ENCODE data around the gene PSAP. TPM values are rescaled to one million over a fixed set of nuclear protein-coding genes. Genes with fewer than 3 reads are reported as not detected.
"Not testable (repeated sequence)": the region's sequence is repeated elsewhere in the genome, so short reads cannot be mapped to it uniquely, and the experiment has no call there.

PSAP gene
- total RNA-seq, 1 experiment from 2014 or later: 251 TPM

DNA sequence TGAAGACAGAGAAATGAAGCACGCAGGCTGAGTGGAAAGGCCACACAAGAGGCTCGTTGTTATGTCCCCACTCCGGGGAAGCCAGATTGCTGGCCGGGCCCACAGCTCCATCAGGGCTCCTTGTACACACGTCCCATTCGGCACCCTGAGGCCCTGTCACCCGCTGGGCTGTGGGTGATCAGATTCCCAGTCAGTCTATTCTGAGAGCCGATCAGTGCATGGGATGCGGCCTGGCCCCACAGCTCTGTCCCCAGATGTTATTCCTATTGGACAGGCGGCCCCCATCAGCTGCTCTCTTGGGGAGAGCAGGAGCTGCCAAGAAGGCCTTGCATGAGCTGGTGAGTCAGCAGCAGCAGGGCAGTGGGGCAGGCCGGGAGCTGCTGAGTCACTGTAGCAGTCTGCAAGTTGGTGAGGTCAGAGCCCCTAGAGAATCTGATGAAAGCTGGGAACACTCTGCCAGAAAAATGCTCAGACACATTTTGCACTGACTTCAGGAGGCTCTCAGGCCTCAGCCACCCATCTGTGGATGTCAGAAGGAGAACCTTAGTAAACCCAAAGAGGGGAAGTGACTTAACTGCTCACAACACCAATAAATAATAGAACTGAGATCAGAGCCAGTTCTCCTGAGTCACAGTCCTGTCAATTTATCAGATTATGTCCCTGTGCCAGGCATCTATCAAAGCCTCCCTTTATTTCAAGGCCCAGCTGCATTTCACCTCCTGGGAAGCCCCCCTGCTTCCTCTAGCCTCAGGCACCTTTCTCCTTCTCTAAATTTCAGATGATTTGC lies 9.4 kb upstream of the PSAP start:
- H3K27ac ChIP-seq: peak overlapping the region; percentile 92
- no peaks in the 10 kb centered on the region for H3K36me3 ChIP-seq
- no peak overlapping the region for H3K4me3 ChIP-seq
- peak; percentile 93 to 97 for DNase-seq (ENCODE audit: low read depth in 1 of 2, low spot score in 2 of 2)
- no peaks in the 10 kb centered on the region for H3K9me3 ChIP-seq (replicated peaks)
- H3K4me1 ChIP-seq (replicated peaks): peaks cover 28% of the 10 kb centered on the region
- H3K27me3 ChIP-seq (replicated peaks): no peaks in the 10 kb centered on the region

DNA sequence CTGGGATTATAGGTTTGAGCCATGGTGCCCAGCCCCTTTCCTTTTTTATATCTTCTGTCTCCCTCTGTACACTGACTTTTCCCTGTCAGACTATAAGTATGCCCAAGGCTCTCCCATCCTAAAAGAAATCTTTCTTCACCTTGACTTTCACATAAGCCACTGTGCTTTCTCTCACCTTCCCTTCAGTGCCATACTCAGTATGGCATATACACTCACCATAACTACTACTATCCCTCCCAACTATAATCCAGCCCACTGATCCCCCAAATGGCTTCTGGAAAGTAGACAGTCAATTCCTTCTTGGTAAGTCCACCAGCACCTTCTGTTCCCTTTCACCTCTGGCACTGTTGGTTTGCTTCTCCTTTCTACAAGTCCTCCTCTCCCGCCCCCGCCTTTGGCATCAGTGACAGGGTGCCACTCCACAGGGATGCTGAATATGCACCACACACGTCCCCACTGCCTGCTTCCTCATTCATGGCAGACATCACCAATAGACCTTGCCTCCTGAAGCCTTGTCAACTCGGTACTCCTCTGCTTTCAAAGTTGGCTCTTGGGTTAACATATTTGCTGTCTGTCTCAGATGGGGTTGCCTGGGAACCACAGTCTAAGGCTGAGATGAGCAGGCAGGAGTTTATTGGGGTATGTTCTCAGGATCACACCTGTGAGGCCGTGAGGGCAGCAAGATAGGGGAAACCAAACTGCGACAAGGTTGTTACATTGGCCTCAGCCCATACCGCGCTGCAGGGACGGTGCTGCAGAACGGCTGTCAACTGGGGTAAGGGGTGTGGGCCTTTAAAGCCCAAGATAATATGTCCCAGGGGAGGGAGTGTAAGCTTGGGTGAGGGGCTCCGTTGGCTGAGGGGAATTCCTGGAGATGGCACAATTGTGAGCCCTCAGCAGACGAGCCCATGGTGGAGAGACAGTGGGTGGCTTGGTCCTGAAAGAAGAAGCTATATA lies 7.2 kb upstream of the PSAP start:
- H3K4me3 ChIP-seq: no peak overlapping the region
- no peak for DNase-seq (ENCODE audit: low read depth in 1 of 2, low spot score in 2 of 2)
- H3K36me3 ChIP-seq: no peaks in the 10 kb centered on the region
- peaks cover 28% of the 10 kb centered on the region for H3K4me1 ChIP-seq (replicated peaks)
- no peak overlapping the region for H3K27ac ChIP-seq
- no peaks in the 10 kb centered on the region for H3K27me3 ChIP-seq (replicated peaks)
- no peaks in the 10 kb centered on the region for H3K9me3 ChIP-seq (replicated peaks)

DNA sequence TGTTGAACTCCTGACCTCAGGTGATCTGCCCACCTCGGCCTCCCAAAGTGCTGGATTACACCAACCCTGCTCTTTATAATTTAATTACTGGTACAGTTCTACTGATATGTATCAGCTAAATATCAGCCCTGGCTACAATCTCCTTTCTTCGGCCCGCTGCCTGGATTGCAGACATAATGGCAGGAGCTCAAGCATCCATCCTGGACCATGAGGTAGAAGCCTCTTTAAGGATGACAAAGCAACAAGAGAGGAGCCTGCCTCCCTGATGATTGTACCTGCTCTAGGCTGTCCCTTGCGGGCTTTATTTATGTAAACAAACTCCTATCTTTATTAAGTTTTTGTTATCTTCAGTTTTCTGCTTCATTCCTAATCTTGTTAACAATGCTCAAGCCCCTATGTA lies 5.6 kb upstream of the PSAP start:
- no peaks in the 10 kb centered on the region for H3K9me3 ChIP-seq (replicated peaks)
- H3K4me3 ChIP-seq: no peak overlapping the region
- no peaks in the 10 kb centered on the region for H3K27me3 ChIP-seq (replicated peaks)
- H3K36me3 ChIP-seq: no peaks in the 10 kb centered on the region
- no peak for DNase-seq (ENCODE audit: low read depth in 1 of 2, low spot score in 2 of 2)
- no peak overlapping the region for H3K27ac ChIP-seq
- H3K4me1 ChIP-seq (replicated peaks): peaks cover 27% of the 10 kb centered on the region

DNA sequence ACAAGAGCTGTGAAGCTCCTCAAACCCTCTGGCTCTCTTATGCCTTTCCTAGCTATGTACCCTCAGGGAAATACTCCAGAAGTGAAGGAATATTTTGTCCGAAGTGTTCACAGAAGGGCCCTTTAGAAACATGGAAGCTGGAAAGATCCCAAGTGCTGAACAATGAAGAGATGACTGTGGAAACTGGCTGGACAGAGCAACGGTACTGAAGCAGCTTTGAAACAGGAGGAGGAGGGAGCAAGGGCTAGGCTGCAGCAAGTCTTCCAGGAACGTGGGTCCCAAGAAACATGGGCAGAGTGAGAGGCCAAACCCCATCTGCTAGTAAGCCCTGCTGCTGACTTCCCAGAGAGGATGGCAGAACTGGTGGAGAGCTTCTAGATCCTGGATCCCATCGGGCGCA lies 3.0 kb upstream of the PSAP start:
- Histone ChIP-seq H3K36me3 (peaks cover 4% of the 10 kb centered on the region), H3K9me3 (replicated peaks) (no peaks in the 10 kb centered on the region), H3K27me3 (replicated peaks) (no peaks in the 10 kb centered on the region), H3K4me3 (no peak overlapping the region), H3K4me1 (replicated peaks) (peaks cover 19% of the 10 kb centered on the region), H3K27ac (no peak overlapping the region)
- no peak for DNase-seq (ENCODE audit: low read depth in 1 of 2, low spot score in 2 of 2)

DNA sequence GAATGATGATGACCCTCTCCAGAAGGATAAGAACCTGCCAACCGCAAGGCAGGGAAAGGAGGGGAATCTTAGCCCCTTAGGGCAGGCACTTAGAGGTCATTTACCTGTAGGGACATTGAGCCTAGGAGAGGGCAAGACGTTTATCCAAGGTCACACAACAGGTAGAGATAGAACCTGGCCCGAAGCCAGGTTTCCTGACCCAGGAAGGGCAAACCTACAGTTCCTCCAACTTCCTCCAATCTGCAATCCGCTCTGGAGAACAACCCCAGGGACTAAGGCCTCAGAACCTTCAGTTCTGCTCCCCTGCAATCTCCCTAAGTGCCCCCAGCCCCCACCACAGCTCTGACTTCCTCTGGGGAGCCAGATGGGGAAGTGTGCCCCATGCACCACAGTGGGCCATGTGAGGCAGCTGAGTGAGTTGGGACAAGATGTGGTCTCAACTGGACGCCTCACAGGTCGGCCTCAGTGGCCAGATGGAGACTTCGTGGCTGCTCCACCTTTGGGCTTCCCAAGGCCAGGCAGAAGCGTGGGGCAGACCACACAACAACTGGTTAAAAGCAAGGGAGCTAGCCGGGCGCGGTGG lies 1.4 kb upstream of the PSAP start:
- Histone ChIP-seq H3K27ac (no peak overlapping the region), H3K4me1 (replicated peaks) (peaks cover 27% of the 10 kb centered on the region), H3K27me3 (replicated peaks) (no peaks in the 10 kb centered on the region), H3K9me3 (replicated peaks) (no peaks in the 10 kb centered on the region), H3K4me3 (no peak overlapping the region), H3K36me3 (peaks cover 4% of the 10 kb centered on the region)
- DNase-seq (ENCODE audit: low read depth in 1 of 2, low spot score in 2 of 2): no peak

DNA sequence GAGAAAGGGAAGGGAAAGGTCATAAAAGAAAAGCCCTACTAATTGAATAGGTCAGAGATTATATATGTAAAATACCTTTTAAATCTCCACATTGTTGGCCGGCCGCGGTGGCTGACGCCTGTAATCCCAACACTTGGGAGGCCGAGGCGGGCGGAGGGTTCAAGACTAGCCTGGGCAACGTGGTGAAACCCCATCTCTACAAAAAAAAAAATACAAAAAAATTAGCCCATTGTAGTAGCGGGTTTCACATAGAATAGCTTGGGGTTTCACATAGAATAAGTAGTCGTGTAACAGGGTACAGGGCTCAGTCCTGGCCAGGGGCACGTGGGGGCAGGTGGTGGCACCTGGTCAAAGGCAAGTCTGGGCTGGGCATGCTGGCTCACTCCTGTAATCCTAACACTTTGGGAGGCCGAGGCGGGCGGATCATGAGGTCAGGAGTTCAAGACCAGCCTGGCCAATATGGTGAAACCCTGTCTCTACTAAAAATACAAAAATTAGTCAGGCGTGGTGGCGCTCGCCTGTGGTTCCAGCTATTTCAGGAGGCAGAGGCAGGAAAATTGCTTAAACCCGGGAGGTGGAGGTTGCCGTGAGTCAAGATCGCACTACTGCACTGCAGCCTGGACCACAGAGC lies 529 bp upstream of the PSAP start:
- not testable (repeated sequence) for H3K27me3 ChIP-seq (replicated peaks); H3K36me3 ChIP-seq; H3K9me3 ChIP-seq (replicated peaks); DNase-seq (ENCODE audit: low read depth in 1 of 2, low spot score in 2 of 2)
- Histone ChIP-seq H3K4me1 (replicated peaks) (peaks cover 27% of the 10 kb centered on the region), H3K27ac (0 out of 2 replicates have a peak overlapping the region, but pooled peaks have one; percentile 82), H3K4me3 (peak overlapping the region; percentile 75)

DNA sequence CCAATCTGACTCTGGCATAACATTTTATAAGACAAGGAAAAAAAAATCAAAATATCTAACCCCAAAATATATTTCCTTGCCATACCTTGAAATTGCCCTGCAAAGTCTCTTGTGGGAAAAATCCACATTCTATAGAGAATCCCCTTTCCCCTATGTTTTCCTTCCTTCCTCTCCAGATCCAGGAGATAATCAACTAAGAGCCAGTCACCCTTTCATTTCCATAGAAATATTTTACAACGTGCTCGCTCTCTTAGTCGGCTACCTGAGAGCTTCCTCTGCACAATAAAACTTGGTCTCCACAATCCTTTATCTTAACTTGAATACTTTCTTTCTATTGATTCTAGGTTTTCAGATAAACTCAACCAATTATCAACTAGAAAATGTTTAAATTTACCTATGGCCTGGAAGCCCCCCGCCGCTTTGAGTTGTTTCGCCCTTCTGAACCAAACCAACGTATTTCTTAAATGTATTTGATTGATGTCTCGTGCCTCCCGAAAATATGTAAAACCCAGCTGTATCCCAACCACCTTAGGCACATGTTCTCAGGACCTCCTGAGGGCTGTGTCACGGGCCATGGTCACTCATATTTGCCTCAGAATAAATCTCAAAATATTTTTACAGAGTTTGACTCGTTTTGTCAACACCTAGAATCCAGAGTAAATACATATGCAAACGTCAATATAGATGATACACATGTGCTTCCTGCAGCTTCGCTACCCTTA lies 869 bp downstream of the PSAP start:
- H3K4me3 ChIP-seq: peak overlapping the region; percentile 75
- no peak for DNase-seq (ENCODE audit: low read depth in 1 of 2, low spot score in 2 of 2)

DNA sequence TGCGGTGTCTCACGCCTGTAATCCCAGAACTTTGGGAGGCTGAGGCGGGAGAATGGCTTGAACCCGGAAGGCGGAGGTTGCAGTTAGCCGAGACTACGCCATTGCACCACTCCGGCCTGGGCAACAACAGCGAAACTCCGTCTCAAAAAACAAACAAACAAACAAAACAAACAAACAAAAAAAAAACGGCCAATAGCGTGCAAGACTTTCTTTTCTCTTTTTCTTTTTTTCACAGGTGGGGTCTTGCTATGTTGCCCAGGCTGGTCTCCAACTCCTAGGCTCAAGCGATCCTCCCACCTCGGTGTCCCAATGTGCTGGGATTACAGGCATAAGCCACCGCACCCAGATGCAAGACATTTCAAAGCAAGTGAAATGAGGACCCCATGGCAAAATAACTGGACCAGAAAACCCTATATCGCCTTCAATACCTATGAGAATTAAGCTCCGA lies 1.6 kb downstream of the PSAP start:
- Histone ChIP-seq H3K27me3 (replicated peaks) (no peaks in the 10 kb centered on the region), H3K36me3 (peaks cover 4% of the 10 kb centered on the region), H3K4me1 (replicated peaks) (peaks cover 27% of the 10 kb centered on the region), H3K4me3 (no peak overlapping the region), H3K27ac (no peak overlapping the region), H3K9me3 (replicated peaks) (no peaks in the 10 kb centered on the region)
- DNase-seq (ENCODE audit: low read depth in 1 of 2, low spot score in 2 of 2): no peak

More for the DNA sequence above, 869 bp downstream of the PSAP start:
- Histone ChIP-seq H3K4me1 (replicated peaks) (peaks cover 27% of the 10 kb centered on the region), H3K27me3 (replicated peaks) (no peaks in the 10 kb centered on the region), H3K9me3 (replicated peaks) (no peaks in the 10 kb centered on the region), H3K36me3 (peaks cover 4% of the 10 kb centered on the region), H3K27ac (peak overlapping the region; percentile 82)

DNA sequence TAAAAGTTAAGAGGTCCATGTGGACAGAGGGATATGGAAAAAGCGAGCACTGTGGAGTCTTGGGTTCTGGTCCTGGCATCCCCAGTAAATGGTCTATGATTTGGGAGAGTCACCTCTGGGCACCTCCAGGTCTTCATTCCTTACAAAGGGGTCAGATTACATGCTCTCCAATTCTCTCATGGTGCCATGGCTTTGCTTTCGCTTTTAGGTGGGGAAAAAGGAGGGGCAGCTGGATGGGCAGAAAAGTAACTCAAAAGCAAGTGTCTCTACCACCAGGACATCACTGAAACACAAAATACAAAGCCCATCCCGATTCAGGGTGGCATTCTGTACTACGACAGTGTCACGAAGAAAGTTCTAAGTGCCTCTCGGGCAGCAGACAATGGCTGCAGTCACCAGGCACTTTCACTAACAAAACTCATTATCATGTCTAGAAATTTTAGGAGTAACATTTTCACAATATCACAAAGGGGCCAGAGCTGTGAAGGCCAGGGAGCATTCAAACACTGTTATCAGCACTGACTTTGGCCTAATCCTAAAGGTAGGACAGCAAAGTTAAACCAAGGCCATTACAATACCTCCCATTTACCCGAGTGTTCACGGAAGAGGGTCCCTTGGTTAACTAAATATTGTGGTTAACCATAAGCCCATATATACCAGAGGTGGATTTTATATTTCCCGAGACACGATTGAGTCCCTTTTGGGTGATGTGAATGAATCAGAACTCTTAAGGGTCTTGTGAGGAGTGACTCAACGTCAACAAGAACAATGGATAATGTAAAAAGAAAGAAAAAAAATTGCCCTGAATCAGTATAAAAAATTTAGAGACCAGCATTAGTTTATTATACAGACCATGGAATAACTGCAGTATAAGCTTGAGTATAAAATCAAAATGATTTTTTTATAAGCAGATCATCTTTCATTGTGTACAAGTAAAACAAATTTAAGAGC lies 2.5 kb downstream of the PSAP start:
- H3K4me1 ChIP-seq (replicated peaks): peaks cover 27% of the 10 kb centered on the region
- no peaks in the 10 kb centered on the region for H3K27me3 ChIP-seq (replicated peaks)
- peaks cover 4% of the 10 kb centered on the region for H3K36me3 ChIP-seq
- peak overlapping the region; percentile 30 for H3K27ac ChIP-seq
- no peaks in the 10 kb centered on the region for H3K9me3 ChIP-seq (replicated peaks)
- DNase-seq (ENCODE audit: low read depth in 1 of 2, low spot score in 2 of 2): peak in 1 of 2 experiments; percentile 61
- no peak overlapping the region for H3K4me3 ChIP-seq

DNA sequence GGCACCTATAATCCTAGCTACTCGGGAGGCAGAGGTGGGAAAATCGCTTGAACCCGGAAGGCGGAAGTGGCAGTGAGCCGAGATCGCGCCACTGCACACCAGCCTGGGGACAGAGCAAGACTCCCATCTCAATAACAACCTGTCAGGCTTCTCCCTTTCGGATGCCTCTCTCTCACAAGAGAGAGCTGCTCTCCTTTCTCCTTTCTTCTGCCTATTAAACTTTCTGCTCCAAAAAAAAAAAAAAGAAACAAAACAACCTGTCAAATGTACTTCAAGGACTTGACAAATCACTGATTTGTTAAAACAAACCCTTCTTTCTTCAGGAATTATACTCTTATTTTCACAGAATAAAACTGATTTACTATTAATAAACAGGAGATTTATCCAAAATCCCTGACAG lies 3.6 kb downstream of the PSAP start:
- Histone ChIP-seq H3K9me3 (replicated peaks) (no peaks in the 10 kb centered on the region), H3K36me3 (peaks cover 4% of the 10 kb centered on the region), H3K27ac (no peak overlapping the region), H3K4me1 (replicated peaks) (peaks cover 27% of the 10 kb centered on the region), H3K4me3 (no peak overlapping the region), H3K27me3 (replicated peaks) (no peaks in the 10 kb centered on the region)
- DNase-seq (ENCODE audit: low read depth in 1 of 2, low spot score in 2 of 2): no peak

DNA sequence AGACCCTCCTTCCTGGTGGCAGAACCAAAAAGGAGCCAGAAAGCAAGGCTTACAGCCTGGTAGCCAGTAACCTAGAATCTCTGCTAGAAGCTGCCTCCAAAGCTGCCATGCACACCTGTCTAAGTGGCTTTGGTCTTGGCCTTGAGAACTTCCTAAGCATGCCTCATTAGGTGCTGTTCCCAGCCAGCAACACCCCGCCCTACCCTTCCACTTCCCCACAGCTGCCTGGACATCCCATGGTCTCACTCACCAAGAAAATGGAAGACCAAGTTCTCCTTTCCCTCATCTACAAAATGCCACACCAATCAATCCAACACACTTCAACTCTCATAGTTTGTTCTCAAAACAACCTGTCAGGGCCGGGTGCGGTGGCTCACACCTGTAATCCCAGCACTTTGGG lies 4.2 kb downstream of the PSAP start:
- peaks cover 4% of the 10 kb centered on the region for H3K36me3 ChIP-seq
- no peak overlapping the region for H3K4me3 ChIP-seq

More for the DNA sequence above, 4.2 kb downstream of the PSAP start:
- Histone ChIP-seq H3K9me3 (replicated peaks) (no peaks in the 10 kb centered on the region), H3K27me3 (replicated peaks) (no peaks in the 10 kb centered on the region), H3K27ac (no peak overlapping the region), H3K4me1 (replicated peaks) (peaks cover 27% of the 10 kb centered on the region)
- DNase-seq (ENCODE audit: low read depth in 1 of 2, low spot score in 2 of 2): no peak

Measured in SJSA1 (cell line).